ENCODE results near the gene FOXD3. TPM values are rescaled to one million over a fixed set of nuclear protein-coding genes. Genes with fewer than 3 reads are reported as not detected.
A peak's percentile ranks its signal among the peaks of the same experiment; 100 is the strongest.

FOXD3 gene
- total RNA-seq, 1 donor: not detected

GRCh38 chr1:63316984-63317816 is 5.2 kb upstream of the FOXD3 start:
- H3K9me3 ChIP-seq (ENCODE audit: low read depth, low read length): no peaks in the 10 kb centered on the region
- peaks cover 45% of the 10 kb centered on the region for H3K4me1 ChIP-seq (ENCODE audit: insufficient read depth, low read length)
- H3K27me3 ChIP-seq (ENCODE audit: insufficient read depth, low read length): peaks cover 86% of the 10 kb centered on the region
- peak overlapping the region; percentile 20 for H3K4me3 ChIP-seq (ENCODE audit: low read length)

- no peaks in the 10 kb centered on the region for H3K9me3 ChIP-seq (ENCODE audit: low read depth, low read length)
- no peak overlapping the region for H3K4me3 ChIP-seq (ENCODE audit: low read length)
- H3K27me3 ChIP-seq (ENCODE audit: insufficient read depth, low read length): peaks cover 90% of the 10 kb centered on the region
- H3K4me1 ChIP-seq (ENCODE audit: insufficient read depth, low read length): peaks cover 51% of the 10 kb centered on the region
Observed at GRCh38 chr1:63317817-63318152, 4.6 kb upstream of the FOXD3 start.

GRCh38 chr1:63318201-63318979 is 4.0 kb upstream of the FOXD3 start:
- Histone ChIP-seq H3K4me1 (ENCODE audit: insufficient read depth, low read length) (peaks cover 57% of the 10 kb centered on the region), H3K27me3 (ENCODE audit: insufficient read depth, low read length) (peaks cover 89% of the 10 kb centered on the region), H3K9me3 (ENCODE audit: low read depth, low read length) (no peaks in the 10 kb centered on the region), H3K4me3 (ENCODE audit: low read length) (no peak overlapping the region)

DNA sequence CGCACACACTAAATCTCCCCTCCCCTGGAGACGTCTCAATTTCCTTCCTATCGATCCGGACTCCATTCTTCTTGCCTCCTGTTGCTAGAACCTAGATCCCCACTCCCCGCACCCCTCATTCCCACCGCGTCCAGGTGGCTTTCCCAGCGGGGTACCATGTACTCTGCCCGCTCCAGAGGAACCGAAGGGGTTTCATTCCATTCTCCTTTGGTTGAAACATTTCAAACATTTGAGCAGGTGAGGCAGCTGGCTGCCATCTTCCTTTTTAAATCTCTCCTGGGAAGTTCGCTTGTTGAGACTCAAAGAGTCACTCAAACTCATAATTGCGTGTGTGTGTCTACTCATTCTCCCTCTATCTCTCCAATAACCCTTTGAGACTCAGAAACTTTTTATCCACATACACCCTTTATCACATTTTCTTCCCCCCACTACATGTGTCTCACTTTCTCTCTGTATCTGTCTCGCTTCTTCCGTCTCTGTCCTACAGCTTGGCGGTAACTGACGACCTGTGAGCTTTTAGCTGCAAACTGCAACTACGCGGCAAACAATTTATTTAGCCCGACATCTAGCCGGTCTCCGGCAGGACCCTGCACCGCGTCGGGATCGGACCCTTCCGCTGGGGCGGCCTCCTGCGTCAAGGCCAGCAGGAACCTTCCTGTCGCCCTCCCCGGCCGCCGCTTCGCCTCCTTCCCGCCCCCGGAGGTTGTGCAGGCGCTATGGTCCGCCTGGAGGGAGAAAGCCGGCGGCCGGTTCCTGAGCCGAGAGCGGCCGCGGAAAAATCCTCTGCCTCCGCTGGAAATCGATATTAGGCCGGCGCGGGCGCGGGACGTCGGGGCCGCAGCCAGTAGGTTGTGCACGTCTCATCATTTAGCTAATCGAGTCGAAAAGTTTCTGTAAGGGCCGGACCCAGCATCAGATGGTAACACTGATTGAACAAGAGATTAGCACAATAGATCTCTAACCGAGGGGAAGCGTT is 3.0 kb upstream of the FOXD3 start:
- Histone ChIP-seq H3K4me1 (ENCODE audit: insufficient read depth, low read length) (peaks cover 66% of the 10 kb centered on the region), H3K4me3 (ENCODE audit: low read length) (no peak overlapping the region), H3K27me3 (ENCODE audit: insufficient read depth, low read length) (peaks cover 91% of the 10 kb centered on the region), H3K9me3 (ENCODE audit: low read depth, low read length) (no peaks in the 10 kb centered on the region)

- no peaks in the 10 kb centered on the region for H3K9me3 ChIP-seq (ENCODE audit: low read depth, low read length)
- H3K4me3 ChIP-seq (ENCODE audit: low read length): no peak overlapping the region
- H3K4me1 ChIP-seq (ENCODE audit: insufficient read depth, low read length): peaks cover 70% of the 10 kb centered on the region
Observed at GRCh38 chr1:63320022-63320721, 2.2 kb upstream of the FOXD3 start.

GRCh38 chr1:63321066-63321784 is 1.1 kb upstream of the FOXD3 start:
- Histone ChIP-seq H3K4me1 (ENCODE audit: insufficient read depth, low read length) (peaks cover 70% of the 10 kb centered on the region), H3K4me3 (ENCODE audit: low read length) (no peak overlapping the region), H3K27me3 (ENCODE audit: insufficient read depth, low read length) (peaks cover 92% of the 10 kb centered on the region), H3K9me3 (ENCODE audit: low read depth, low read length) (no peaks in the 10 kb centered on the region)

More at GRCh38 chr1:63320022-63320721, 2.2 kb upstream of the FOXD3 start:
- H3K27me3 ChIP-seq (ENCODE audit: insufficient read depth, low read length): peaks cover 92% of the 10 kb centered on the region

GRCh38 chr1:63321785-63322113 is 618 bp upstream of the FOXD3 start:
- H3K9me3 ChIP-seq (ENCODE audit: low read depth, low read length): no peaks in the 10 kb centered on the region
- peaks cover 69% of the 10 kb centered on the region for H3K4me1 ChIP-seq (ENCODE audit: insufficient read depth, low read length)
- peak overlapping the region; percentile 34 for H3K4me3 ChIP-seq (ENCODE audit: low read length)
- peaks cover 92% of the 10 kb centered on the region for H3K27me3 ChIP-seq (ENCODE audit: insufficient read depth, low read length)

- Histone ChIP-seq H3K27me3 (ENCODE audit: insufficient read depth, low read length) (peaks cover 93% of the 10 kb centered on the region), H3K4me1 (ENCODE audit: insufficient read depth, low read length) (peaks cover 60% of the 10 kb centered on the region), H3K4me3 (ENCODE audit: low read length) (peak overlapping the region; percentile 34), H3K9me3 (ENCODE audit: low read depth, low read length) (no peaks in the 10 kb centered on the region)
Observed at GRCh38 chr1:63322944-63323864, 837 bp downstream of the FOXD3 start.

GRCh38 chr1:63323865-63324778 is 1.8 kb downstream of the FOXD3 start:
- Histone ChIP-seq H3K27me3 (ENCODE audit: insufficient read depth, low read length) (peaks cover 93% of the 10 kb centered on the region), H3K4me3 (ENCODE audit: low read length) (no peak overlapping the region), H3K9me3 (ENCODE audit: low read depth, low read length) (no peaks in the 10 kb centered on the region), H3K4me1 (ENCODE audit: insufficient read depth, low read length) (peaks cover 58% of the 10 kb centered on the region)

DNA sequence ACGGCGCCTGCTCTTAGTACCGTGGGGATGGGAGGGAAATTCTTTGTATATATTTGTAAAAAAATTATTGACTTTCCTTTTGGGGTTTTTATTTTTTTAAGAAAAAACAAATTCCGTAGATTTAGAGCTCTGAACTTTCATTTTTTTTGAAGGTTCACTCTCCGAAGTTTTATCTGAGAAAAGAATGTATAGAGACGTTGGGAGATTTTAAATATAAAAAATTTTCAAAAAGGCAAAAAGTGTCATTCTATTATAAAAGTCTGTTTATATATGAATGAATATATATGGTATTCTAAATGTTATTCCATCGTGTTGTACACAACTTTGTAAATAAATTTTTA is 2.4 kb downstream of the FOXD3 start:
- Histone ChIP-seq H3K4me3 (ENCODE audit: low read length) (no peak overlapping the region), H3K27me3 (ENCODE audit: insufficient read depth, low read length) (peaks cover 93% of the 10 kb centered on the region), H3K4me1 (ENCODE audit: insufficient read depth, low read length) (peaks cover 59% of the 10 kb centered on the region), H3K9me3 (ENCODE audit: low read depth, low read length) (no peaks in the 10 kb centered on the region)

- peaks cover 59% of the 10 kb centered on the region for H3K4me1 ChIP-seq (ENCODE audit: insufficient read depth, low read length)
Observed at GRCh38 chr1:63325279-63325985, 3.1 kb downstream of the FOXD3 start.

DNA sequence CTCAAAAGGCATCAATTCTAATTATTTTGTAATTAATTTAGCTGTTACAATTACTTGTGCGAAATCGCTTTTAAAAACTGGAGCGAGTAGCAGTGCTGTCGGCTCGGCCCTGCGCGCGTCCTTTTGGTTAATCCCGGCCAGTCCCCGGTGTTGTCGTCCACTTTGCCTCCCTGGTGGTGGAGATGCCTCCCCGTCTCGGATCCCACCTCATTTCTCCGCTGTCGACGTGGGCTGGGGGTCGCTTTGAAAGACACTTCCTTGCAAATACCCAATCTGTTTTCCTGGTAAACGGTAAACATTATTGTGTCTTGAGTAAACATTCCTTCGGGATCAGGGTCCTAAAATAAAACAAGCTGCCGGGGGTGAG is 3.7 kb downstream of the FOXD3 start:
- Histone ChIP-seq H3K4me3 (ENCODE audit: low read length) (no peak overlapping the region), H3K27me3 (ENCODE audit: insufficient read depth, low read length) (peaks cover 93% of the 10 kb centered on the region), H3K4me1 (ENCODE audit: insufficient read depth, low read length) (peaks cover 55% of the 10 kb centered on the region), H3K9me3 (ENCODE audit: low read depth, low read length) (no peaks in the 10 kb centered on the region)

More at GRCh38 chr1:63325279-63325985, 3.1 kb downstream of the FOXD3 start:
- H3K27me3 ChIP-seq (ENCODE audit: insufficient read depth, low read length): peaks cover 93% of the 10 kb centered on the region
- H3K4me3 ChIP-seq (ENCODE audit: low read length): no peak overlapping the region
- no peaks in the 10 kb centered on the region for H3K9me3 ChIP-seq (ENCODE audit: low read depth, low read length)

All from mononuclear cell (primary cell).